Neutrophil (primary cell): ENCODE data around the gene UNC5B.

Experiments used
- H3K27ac ChIP-seq: fragments of 200-600 bp; sonication (generic); 2 replicates; pipeline ENCODE4 v1.5.1; 2016; ENCODE audit warnings: mild to moderate bottlenecking, moderate library complexity
- H3K27me3 ChIP-seq: fragments of 200-600 bp; sonication (generic); 2 replicates; pipeline ENCODE4 v1.6.0; 2016; ENCODE audit warnings: mild to moderate bottlenecking
- H3K36me3 ChIP-seq: fragments of 200-600 bp; sonication (generic); 2 replicates; pipeline ENCODE4 v1.5.1; 2017
- H3K4me1 ChIP-seq, 2 experiments: fragments of 200-600 bp in 1 of 2; sonication (generic) in 1 of 2; 1 replicate in 1 of 2; 2 replicates in 1 of 2; pipeline versions ENCODE4 v1.5.1 to v1.6.1; 2013 to 2016; ENCODE audit warnings: low read depth in 1 of 2, low read length in 1 of 2, mild to moderate bottlenecking in 1 of 2, moderate library complexity in 1 of 2; ENCODE audit not compliant: control insufficient read depth in 1 of 2, insufficient read depth in 1 of 2
- H3K4me3 ChIP-seq, 2 experiments: fragments of 200-600 bp in 1 of 2; sonication (generic) in 1 of 2; 1 replicate in 1 of 2; 2 replicates in 1 of 2; pipeline ENCODE4 v1.5.1; 2013 to 2016; ENCODE audit warnings: low read depth in 1 of 2, low read length in 1 of 2, mild to moderate bottlenecking in 1 of 2, moderate library complexity in 1 of 2
- H3K9me3 ChIP-seq: fragments of 200-600 bp; sonication (generic); 2 replicates; pipeline ENCODE4 v1.5.1; 2016
- CTCF ChIP-seq: fragments of 200-600 bp; sonication (generic); IDR thresholded peaks from 2 replicates; pipeline ENCODE4 v1.5.1; 2016; ENCODE audit warnings: antibody characterized with exemption

Gene UNC5B

GRCh38 chr10:71220689-71221540 lies 8.5 kb downstream of the UNC5B start:
- Histone ChIP-seq H3K4me1 (peaks cover 4 to 12% of the 10 kb centered on the region in 2 experiments), H3K9me3 (no peaks in the 10 kb centered on the region), H3K36me3 (no peaks in the 10 kb centered on the region), H3K27ac (no peak overlapping the region), H3K27me3 (peaks cover 61% of the 10 kb centered on the region), H3K4me3 (no peak overlapping the region)
- no peak for TF ChIP-seq CTCF

- Histone ChIP-seq H3K36me3 (no peaks in the 10 kb centered on the region), H3K27me3 (peaks cover 60% of the 10 kb centered on the region), H3K9me3 (no peaks in the 10 kb centered on the region), H3K27ac (no peak overlapping the region), H3K4me1 (peaks cover 4 to 12% of the 10 kb centered on the region in 2 experiments), H3K4me3 (no peak overlapping the region)
- TF ChIP-seq CTCF = no peak
Observed at GRCh38 chr10:71221586-71222202, 9.3 kb downstream of the UNC5B start.

- no peak for TF ChIP-seq CTCF
- Histone ChIP-seq H3K4me1 (peaks cover 0 to 3% of the 10 kb centered on the region in 2 experiments), H3K27me3 (peaks cover 50% of the 10 kb centered on the region), H3K36me3 (no peaks in the 10 kb centered on the region), H3K4me3 (no peak overlapping the region), H3K27ac (no peak overlapping the region), H3K9me3 (no peaks in the 10 kb centered on the region)
Observed at GRCh38 chr10:71222601-71223346, 10.4 kb downstream of the UNC5B start.

GRCh38 chr10:71223347-71224058 lies 11.1 kb downstream of the UNC5B start:
- no peaks in the 10 kb centered on the region for H3K9me3 ChIP-seq
- no peak overlapping the region for H3K4me3 ChIP-seq
- no peak for TF ChIP-seq CTCF
- H3K36me3 ChIP-seq = no peaks in the 10 kb centered on the region
- no peaks in the 10 kb centered on the region for H3K4me1 ChIP-seq
- H3K27ac ChIP-seq = no peak overlapping the region
- H3K27me3 ChIP-seq = peaks cover 42% of the 10 kb centered on the region

- no peaks in the 10 kb centered on the region for H3K36me3 ChIP-seq
- peaks cover 23% of the 10 kb centered on the region for H3K27me3 ChIP-seq
- no peak for TF ChIP-seq CTCF
Observed at GRCh38 chr10:71225291-71226058, 13.1 kb downstream of the UNC5B start.

More at GRCh38 chr10:71225291-71226058, 13.1 kb downstream of the UNC5B start:
- Histone ChIP-seq H3K4me3 (no peak overlapping the region), H3K27ac (no peak overlapping the region), H3K4me1 (no peaks in the 10 kb centered on the region), H3K9me3 (no peaks in the 10 kb centered on the region)
